Endothelial cell of umbilical vein (primary cell): ENCODE measurements around the gene M1AP. TPM values are rescaled to one million over a fixed set of nuclear protein-coding genes. Genes with fewer than 3 reads are reported as not detected.

Experiments
- BruUV-seq: library from RNA; stranded (reverse); fragments of 400-500 nt; replicated peaks from 2 replicates; lab custom pipeline; 2021; lab: Mats Ljungman, UMichigan
- CTCF ChIA-PET: fragments of 300-600, 350-600 bp; sonication (Branson Sonifier 250); formaldehyde crosslinking; loops from one replicate; lab custom pipeline; 2021; ENCODE audit warnings: antibody characterized with exemption, inconsistent platforms; lab: Charles Lee
- POLR2A ChIA-PET: fragments of 300-600, 350-600 bp; sonication (Branson Sonifier 250); formaldehyde crosslinking; loops from one replicate; lab custom pipeline; 2021; ENCODE audit warnings: antibody characterized with exemption, inconsistent platforms; lab: Charles Lee
- DNase-seq: peaks from one replicate; pipeline ENCODE4 v3.0.0-alpha.2; 2011; ENCODE audit warnings: low read depth, low spot score
- FAIRE-seq: peaks from 2 replicates; lab custom pipeline; 2011; peaks lifted over from hg19 to GRCh38; lab: Jason Lieb, UNC
- H2AFZ ChIP-seq: 2 replicates; pipeline ENCODE4 v1.6.0; 2012; ENCODE audit warnings: low read depth, low read length, control low read depth, inconsistent platforms
- H3K27ac ChIP-seq: 2 replicates; pipeline ENCODE4 v1.5.1; 2011; ENCODE audit warnings: low read depth, mild to moderate bottlenecking, control low read depth, low read length, moderate library complexity; ENCODE audit not compliant: insufficient read depth
- H3K27me3 ChIP-seq, 2 experiments: 2 replicates each; pipeline versions ENCODE4 v1.6.0 to v1.6.1; 2011; ENCODE audit warnings: low read length in 2 of 2, mixed read lengths in 1 of 2; ENCODE audit not compliant: control insufficient read depth in 2 of 2, insufficient read depth in 2 of 2
- H3K36me3 ChIP-seq, 2 experiments: 2 replicates in 1 of 2; 3 replicates in 1 of 2; pipeline ENCODE4 v1.5.1; 2011; ENCODE audit warnings: low read length in 2 of 2, mild to moderate bottlenecking in 1 of 2, moderate library complexity in 1 of 2; ENCODE audit not compliant: control insufficient read depth in 2 of 2, insufficient read depth in 2 of 2; ENCODE audit errors: extremely low read depth in 1 of 2
- H3K4me1 ChIP-seq: 3 replicates; pipeline ENCODE4 v1.5.1; 2011; ENCODE audit warnings: mild to moderate bottlenecking, low read length; ENCODE audit not compliant: control insufficient read depth, insufficient read depth; ENCODE audit errors: extremely low read depth
- H3K4me2 ChIP-seq: 2 replicates; pipeline ENCODE4 v1.6.1; 2011; ENCODE audit warnings: low read length, control low read depth, mixed read lengths; ENCODE audit not compliant: insufficient read depth
- H3K4me3 ChIP-seq, 3 experiments: fragments of 200-600 bp in 1 of 3; sonication (generic), shearing (Covaris generic) in 1 of 3; replicated peaks in 1 of 3; 2 replicates each; pipeline ENCODE4 v1.5.1; 2011 to 2016; ENCODE audit warnings: control low read depth in 3 of 3, low read length in 3 of 3, mild to moderate bottlenecking in 2 of 3, inconsistent platforms in 1 of 3, low read depth in 1 of 3, moderate library complexity in 1 of 3; ENCODE audit not compliant: insufficient read depth in 1 of 3
- H3K79me2 ChIP-seq: 2 replicates; pipeline ENCODE4 v1.6.0; 2012; ENCODE audit warnings: low read length, inconsistent platforms; ENCODE audit not compliant: control insufficient read depth, insufficient read depth
- H3K9ac ChIP-seq: replicated peaks from 2 replicates; pipeline ENCODE3; 2011; ENCODE audit warnings: low read length, control low read depth; ENCODE audit not compliant: insufficient read depth; ENCODE audit errors: extremely low read depth
- H3K9me1 ChIP-seq: replicated peaks from 3 replicates; pipeline ENCODE4 v1.6.0; 2011; ENCODE audit warnings: mild to moderate bottlenecking, low read length; ENCODE audit not compliant: control insufficient read depth, insufficient read depth; ENCODE audit errors: extremely low read depth
- H3K9me3 ChIP-seq: replicated peaks from 2 replicates; pipeline ENCODE4 v1.5.1; 2012; ENCODE audit warnings: low read length, inconsistent platforms; ENCODE audit not compliant: control insufficient read depth, insufficient read depth
- H4K20me1 ChIP-seq: replicated peaks from 2 replicates; pipeline ENCODE3; 2011; ENCODE audit warnings: mild to moderate bottlenecking, low read length; ENCODE audit not compliant: control insufficient read depth, insufficient read depth; ENCODE audit errors: extremely low read depth
- CTCF ChIP-seq, 2 donors: IDR thresholded peaks; 1 replicate in 1 of 2; 2 replicates in 1 of 2; pipeline ENCODE4 v1.5.1; 2011; ENCODE audit warnings: low read length in 2 of 2, mild to moderate bottlenecking in 2 of 2, moderate library complexity in 2 of 2, control low read depth in 1 of 2, inconsistent platforms in 1 of 2, low read depth in 1 of 2; ENCODE audit not compliant: insufficient read depth in 1 of 2; ENCODE audit errors: extremely low read depth in 1 of 2
- EZH2 ChIP-seq: IDR thresholded peaks from 2 replicates; pipeline ENCODE4 v1.6.1; 2012; ENCODE audit warnings: borderline replicate concordance, low read depth, mild to moderate bottlenecking, moderate library complexity, low read length, inconsistent platforms; ENCODE audit not compliant: severe bottlenecking
- MAX ChIP-seq: IDR thresholded peaks from 2 replicates; pipeline ENCODE4 v1.6.1; 2011; ENCODE audit not compliant: insufficient read depth, insufficient read length
- MYC ChIP-seq: IDR thresholded peaks from one replicate; pipeline ENCODE4 v1.6.1; 2011; ENCODE audit warnings: mild to moderate bottlenecking, low read depth, low read length
- dilution Hi-C: fragments of 300-500 bp; cut with MboI; formaldehyde crosslinking; loops from one replicate; pipeline ENCODE4 v1.15.0; 2019; ENCODE audit warnings: low sequenced_read_pairs; ENCODE audit not compliant: extremely low pct_ligation_motif_present
- intact Hi-C: fragments of 100-400 bp; cut with micrococcal nuclease; formaldehyde crosslinking; loops from one replicate; pipeline ENCODE4 v1.10.0; 2022
- polyA plus RNA-seq, 4 experiments: library from polyadenylated mRNA; depleted of rRNA in 3 of 4; stranded (reverse) in 3 of 4; unstranded in 1 of 4; fragments of >200 nt; gene quantifications; 2 replicates each; pipeline versions ENCODE4 v1.2.1 to v1.2.3, GENCODE V29; 2011 to 2012; ENCODE audit warnings: missing spikeins in 1 of 4
- total RNA-seq: library from RNA; stranded (reverse); gene quantifications from 2 replicates; pipeline ENCODE4 v1.2.3, GENCODE V29; 2021

The M1AP gene
- total and polyA plus RNA-seq, 2 donors (not counting 3 experiments of a cell fraction or from before 2014, with no cell fraction given), result 0.04 TPM; not detected in 1

- Histone ChIP-seq H3K27me3 (peaks cover 62 to 79% of the 10 kb centered on the region in 2 experiments), H3K4me3 (no peak overlapping the region), H2AFZ (no peak overlapping the region), H3K9me1 (no peaks in the 10 kb centered on the region), H3K9ac (no peak overlapping the region), H3K27ac (no peak overlapping the region), H3K36me3 (no peaks in the 10 kb centered on the region), H3K79me2 (peaks cover 2% of the 10 kb centered on the region), H3K4me1 (peaks cover 16% of the 10 kb centered on the region), H4K20me1 (no peaks in the 10 kb centered on the region), H3K4me2 (no peak overlapping the region), H3K9me3 (no peaks in the 10 kb centered on the region)
- ChIA-PET POLR2A (interaction anchor here (0.7 kb wide), 1 partner anchor 74 kb away, joined by 3 read pairs; no protein-coding TSS in a partner anchor), CTCF (interaction anchor here (1.5 kb wide), 1 partner anchor 75 kb away, joined by 4 read pairs; no protein-coding TSS in a partner anchor)
- intact Hi-C loops, result no loop called here
- no peak for FAIRE-seq
- TF ChIP-seq MYC (no peak), CTCF (IDR thresholded peaks at IDR 0.05; ENCODE audit: extremely low read depth in 1 of 2, insufficient read depth in 1 of 2, low read depth in 1 of 2, low read length in 2 of 2) (no peak), EZH2 (peak; percentile 61), MAX (no peak)
- dilution Hi-C loops, result no loop called here
- DNase-seq, result no peak
- BruUV-seq, result no TSS peak
Measured at GRCh38 chr2:74511104-74511989, 136.8 kb downstream of the M1AP start.
